ENCODE data around the gene HTRA3.

The HTRA3 gene

DNA sequence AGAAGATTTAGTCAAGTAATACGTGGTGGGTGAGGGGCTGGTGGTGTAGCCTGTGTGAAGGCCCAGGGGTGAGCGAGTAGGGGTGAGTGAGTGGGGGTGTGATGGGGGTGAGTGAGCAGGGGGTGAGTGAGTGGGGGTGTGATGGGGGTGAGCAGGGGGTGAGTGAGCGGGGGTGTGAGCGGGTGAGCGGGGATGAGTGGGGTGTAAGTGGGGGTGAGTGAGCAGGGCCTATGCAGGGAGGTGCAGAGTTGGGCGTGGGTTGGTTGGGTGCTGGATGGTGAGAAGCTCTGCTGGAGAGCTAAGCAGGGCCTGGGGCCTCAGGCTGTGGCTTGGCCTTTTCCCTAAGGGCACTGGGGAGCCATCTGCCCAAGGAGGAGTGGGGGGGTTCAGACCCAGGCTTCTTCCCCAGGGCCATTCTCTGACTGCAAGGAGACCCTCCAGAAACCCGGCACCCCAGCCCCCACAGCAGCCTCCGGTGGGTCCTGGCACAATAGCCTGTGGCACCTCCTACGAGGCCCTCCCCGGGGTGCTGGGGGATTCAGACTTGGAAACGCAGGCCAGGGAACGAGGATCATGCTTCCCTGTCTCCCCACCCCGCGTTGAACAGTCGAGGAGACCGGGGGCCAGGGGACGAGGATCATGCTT, 40.1 kb upstream of the HTRA3 start:
- no peak overlapping the region for H3K9ac ChIP-seq (ENCODE audit: low read depth, low read length)
- H3K36me3 ChIP-seq (ENCODE audit: insufficient read depth, low read length) = no peaks in the 10 kb centered on the region
- peaks cover 15% of the 10 kb centered on the region for H3K4me1 ChIP-seq (ENCODE audit: insufficient read depth, low read length)
- H3K9me3 ChIP-seq (ENCODE audit: control insufficient read depth, insufficient read depth, low read length) = no peaks in the 10 kb centered on the region

DNA sequence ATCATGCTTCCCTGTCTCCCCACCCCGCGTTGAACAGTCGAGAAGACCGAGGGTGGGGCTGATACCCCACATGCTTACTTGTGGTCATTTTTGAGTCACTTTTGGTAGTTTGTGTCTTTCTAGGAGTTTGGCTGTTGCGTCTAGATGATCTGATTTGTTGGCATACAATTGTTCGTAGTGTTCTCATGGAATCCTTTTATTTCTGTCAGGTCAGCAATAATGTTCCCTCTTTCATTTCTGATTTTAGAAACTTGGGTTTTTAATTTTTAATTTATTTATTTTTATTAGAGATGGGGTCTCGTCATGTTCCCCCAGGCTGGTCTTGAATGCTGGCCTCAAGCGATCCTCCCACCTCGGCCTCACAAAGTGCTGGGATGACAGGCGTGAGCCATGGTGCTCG, 39.5 kb upstream of the HTRA3 start:
- no peaks in the 10 kb centered on the region for H3K9me3 ChIP-seq (ENCODE audit: control insufficient read depth, insufficient read depth, low read length)
- H3K4me1 ChIP-seq (ENCODE audit: insufficient read depth, low read length) = peaks cover 15% of the 10 kb centered on the region
- H3K36me3 ChIP-seq (ENCODE audit: insufficient read depth, low read length) = no peaks in the 10 kb centered on the region
- no peak overlapping the region for H3K9ac ChIP-seq (ENCODE audit: low read depth, low read length)

DNA sequence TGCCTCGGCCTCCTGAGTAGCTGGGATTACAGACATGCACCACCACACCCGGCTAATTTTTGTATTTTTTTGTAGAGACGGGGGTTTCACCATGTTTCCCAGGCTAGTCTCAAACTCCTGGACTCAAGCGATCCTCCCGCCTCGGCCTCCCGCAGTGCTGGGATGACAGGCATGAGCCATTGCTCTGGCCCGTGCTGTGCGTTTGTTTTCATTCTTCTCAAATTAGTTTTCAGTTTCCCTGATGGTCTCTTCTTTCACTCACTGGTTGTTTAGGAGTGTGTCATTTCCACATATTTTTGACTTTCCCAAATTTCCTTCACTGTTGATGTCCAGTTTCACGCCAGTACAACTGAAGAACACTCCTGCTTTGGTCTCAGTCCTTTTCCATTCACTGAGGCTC, 38.7 kb upstream of the HTRA3 start:
- peaks cover 7% of the 10 kb centered on the region; the same call in 1 of the 2 replicates for H3K4me1 ChIP-seq (ENCODE audit: insufficient read depth, low read length)
- no peaks in the 10 kb centered on the region for H3K36me3 ChIP-seq (ENCODE audit: insufficient read depth, low read length)
- no peak overlapping the region for H3K9ac ChIP-seq (ENCODE audit: low read depth, low read length)
- H3K9me3 ChIP-seq (ENCODE audit: control insufficient read depth, insufficient read depth, low read length) = no peaks in the 10 kb centered on the region

DNA sequence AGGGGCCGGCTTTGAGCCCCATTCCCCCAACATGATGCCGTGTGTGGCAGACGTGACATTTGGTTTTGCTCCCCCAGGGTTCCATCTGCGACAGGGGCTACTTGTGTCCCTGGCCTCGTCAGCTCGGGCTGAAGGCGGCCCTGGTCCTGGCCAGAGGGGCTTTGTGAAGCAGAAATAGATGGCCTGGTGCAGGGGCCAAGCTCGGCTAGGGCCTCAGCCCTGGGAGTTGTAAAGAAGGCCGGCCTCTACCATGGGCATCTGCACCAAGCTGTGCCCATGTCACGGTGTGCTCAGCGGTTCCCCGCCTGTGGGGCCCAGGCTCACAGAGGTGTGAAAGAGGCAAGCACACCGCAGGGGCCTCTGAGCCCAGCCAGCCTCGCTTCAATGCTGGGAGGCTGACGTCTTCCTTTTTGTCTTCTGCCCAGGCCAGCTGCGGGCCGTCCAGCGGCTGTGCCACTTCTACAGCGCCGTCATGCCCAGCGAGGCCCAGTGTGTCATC, 38.0 kb upstream of the HTRA3 start:
- no peaks in the 10 kb centered on the region for H3K9me3 ChIP-seq (ENCODE audit: control insufficient read depth, insufficient read depth, low read length)
- no peak overlapping the region for H3K9ac ChIP-seq (ENCODE audit: low read depth, low read length)
- peaks cover under 1% of the 10 kb centered on the region; the same call in 1 of the 2 replicates for H3K4me1 ChIP-seq (ENCODE audit: insufficient read depth, low read length)
- H3K36me3 ChIP-seq (ENCODE audit: insufficient read depth, low read length) = no peaks in the 10 kb centered on the region

DNA sequence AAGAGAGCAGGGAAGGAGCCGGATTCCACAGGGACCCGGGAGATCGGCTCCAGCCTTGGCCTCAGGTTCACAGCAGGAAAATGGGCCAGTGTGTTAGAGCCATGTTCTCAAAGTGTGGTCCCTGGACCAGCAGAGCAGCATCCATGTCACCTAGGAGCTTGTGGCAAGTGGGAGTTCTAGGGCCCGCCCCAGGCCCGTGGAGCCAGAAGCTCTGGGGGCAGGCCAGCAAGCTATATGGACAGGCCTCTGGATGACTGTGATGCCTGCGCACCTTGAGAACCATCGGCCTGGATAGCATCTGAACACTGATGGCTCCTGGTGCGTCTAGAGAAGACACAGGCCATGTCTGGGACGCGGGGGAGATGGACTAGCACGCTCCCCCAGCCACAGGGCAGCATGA, 36.8 kb upstream of the HTRA3 start:
- Histone ChIP-seq H3K36me3 (ENCODE audit: insufficient read depth, low read length) (no peaks in the 10 kb centered on the region), H3K4me1 (ENCODE audit: insufficient read depth, low read length) (no peaks in the 10 kb centered on the region), H3K9ac (ENCODE audit: low read depth, low read length) (no peak overlapping the region), H3K9me3 (ENCODE audit: control insufficient read depth, insufficient read depth, low read length) (no peaks in the 10 kb centered on the region)

DNA sequence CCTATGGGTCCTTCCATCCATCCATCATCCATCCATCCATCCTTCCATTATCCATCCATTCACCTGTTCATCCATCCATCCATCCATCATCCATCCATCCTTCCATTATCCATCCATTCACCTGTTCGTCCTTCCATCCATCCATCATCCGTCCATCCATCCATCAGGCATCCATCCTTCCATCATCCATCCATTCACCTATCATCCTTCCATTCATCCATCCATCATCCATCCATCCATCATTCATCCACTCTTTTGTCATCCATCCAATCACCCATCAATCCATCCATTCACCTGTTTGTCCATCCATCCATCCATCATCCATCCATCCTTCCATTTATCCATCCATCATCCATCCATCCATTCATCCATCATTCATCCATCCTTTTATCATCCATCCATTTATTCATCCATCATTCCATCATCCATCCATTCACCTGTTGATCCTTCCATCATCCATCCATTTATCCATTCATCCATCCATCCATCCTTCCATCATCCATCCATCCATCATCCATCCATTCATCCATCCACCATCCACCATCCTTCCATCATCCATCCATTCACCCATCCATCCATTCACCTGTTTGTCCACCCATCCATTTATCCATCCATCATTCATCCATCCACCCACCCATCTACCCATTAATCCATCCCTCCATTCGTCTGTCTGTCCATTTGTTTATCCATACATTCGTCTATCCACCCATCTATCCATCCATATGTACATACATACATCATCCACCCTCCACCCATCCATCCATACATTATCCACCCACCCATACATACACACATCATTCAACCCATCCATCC, 35.7 kb upstream of the HTRA3 start:
- no peaks in the 10 kb centered on the region for H3K36me3 ChIP-seq (ENCODE audit: insufficient read depth, low read length)

DNA sequence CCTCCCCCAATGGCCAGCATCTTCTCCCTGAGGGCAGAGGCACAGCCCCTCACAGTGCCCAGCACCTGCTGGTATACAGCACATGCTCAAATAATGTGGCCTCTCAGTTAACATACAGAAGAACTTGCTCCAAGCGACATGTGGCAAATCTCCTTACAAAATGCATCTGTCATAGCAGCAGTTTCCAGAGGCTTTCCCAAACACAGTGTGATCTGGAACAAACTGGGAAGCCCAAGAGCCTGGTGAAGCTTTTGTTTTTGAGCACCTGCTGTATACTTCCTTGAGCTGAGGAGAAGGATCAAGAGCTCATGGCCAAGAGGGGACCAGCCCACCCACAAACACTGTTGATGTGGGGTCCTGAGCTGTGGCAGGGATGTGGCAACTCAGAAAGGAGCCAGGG, 34.8 kb upstream of the HTRA3 start:
- Histone ChIP-seq H3K9ac (ENCODE audit: low read depth, low read length) (no peak overlapping the region), H3K4me1 (ENCODE audit: insufficient read depth, low read length) (no peaks in the 10 kb centered on the region; the same call in 1 of the 2 replicates), H3K9me3 (ENCODE audit: control insufficient read depth, insufficient read depth, low read length) (no peaks in the 10 kb centered on the region), H3K36me3 (ENCODE audit: insufficient read depth, low read length) (no peaks in the 10 kb centered on the region)

More for the DNA sequence above, 35.7 kb upstream of the HTRA3 start:
- no peaks in the 10 kb centered on the region for H3K9me3 ChIP-seq (ENCODE audit: control insufficient read depth, insufficient read depth, low read length)
- H3K4me1 ChIP-seq (ENCODE audit: insufficient read depth, low read length) = no peaks in the 10 kb centered on the region; the same call in 1 of the 2 replicates
- H3K9ac ChIP-seq (ENCODE audit: low read depth, low read length) = no peak overlapping the region

DNA sequence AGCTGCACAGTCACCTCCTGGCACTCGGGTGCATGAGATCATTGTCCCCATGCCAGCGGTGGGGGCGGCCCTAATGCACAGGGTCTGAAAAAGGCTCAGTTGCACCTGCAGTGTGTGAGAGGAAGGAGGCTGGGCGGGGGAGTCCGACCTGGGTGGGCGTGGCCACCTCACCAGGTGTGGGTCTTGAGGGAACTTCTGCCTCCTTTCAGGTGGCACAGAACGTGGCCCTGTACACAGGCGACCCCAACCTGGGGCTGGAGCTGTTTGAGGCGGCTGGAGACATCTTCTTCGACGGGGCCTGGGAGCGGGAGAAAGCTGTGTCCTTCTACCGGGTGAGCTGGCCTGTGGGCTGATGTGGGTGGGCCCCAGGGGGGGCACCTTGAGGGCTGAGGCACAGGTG, 34.3 kb upstream of the HTRA3 start:
- H3K4me1 ChIP-seq (ENCODE audit: insufficient read depth, low read length) = no peaks in the 10 kb centered on the region; the same call in 1 of the 2 replicates
- no peaks in the 10 kb centered on the region for H3K36me3 ChIP-seq (ENCODE audit: insufficient read depth, low read length)
- no peaks in the 10 kb centered on the region for H3K9me3 ChIP-seq (ENCODE audit: control insufficient read depth, insufficient read depth, low read length)
- H3K9ac ChIP-seq (ENCODE audit: low read depth, low read length) = no peak overlapping the region

DNA sequence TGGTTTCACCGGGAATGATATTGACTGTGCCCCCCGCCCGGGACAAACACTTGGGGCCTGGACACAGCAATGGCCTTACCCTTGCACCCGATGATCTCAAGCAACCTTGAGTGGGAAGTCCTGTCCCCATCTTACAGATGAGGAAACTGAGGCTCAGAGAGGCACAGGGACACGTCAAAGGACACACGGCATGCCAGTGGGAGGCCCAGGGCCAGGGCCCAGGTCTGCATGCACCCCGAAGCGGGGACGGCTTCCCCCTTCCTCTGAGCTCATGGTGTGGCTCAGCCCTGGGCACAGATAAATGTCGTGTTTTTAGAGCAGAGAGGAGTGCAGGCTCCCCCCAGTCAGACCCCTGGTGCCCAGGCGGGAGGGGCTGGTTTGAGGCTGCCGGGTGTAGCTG, 33.9 kb upstream of the HTRA3 start:
- Histone ChIP-seq H3K9me3 (ENCODE audit: control insufficient read depth, insufficient read depth, low read length) (no peaks in the 10 kb centered on the region), H3K9ac (ENCODE audit: low read depth, low read length) (no peak overlapping the region), H3K4me1 (ENCODE audit: insufficient read depth, low read length) (no peaks in the 10 kb centered on the region; the same call in 1 of the 2 replicates), H3K36me3 (ENCODE audit: insufficient read depth, low read length) (no peaks in the 10 kb centered on the region)

DNA sequence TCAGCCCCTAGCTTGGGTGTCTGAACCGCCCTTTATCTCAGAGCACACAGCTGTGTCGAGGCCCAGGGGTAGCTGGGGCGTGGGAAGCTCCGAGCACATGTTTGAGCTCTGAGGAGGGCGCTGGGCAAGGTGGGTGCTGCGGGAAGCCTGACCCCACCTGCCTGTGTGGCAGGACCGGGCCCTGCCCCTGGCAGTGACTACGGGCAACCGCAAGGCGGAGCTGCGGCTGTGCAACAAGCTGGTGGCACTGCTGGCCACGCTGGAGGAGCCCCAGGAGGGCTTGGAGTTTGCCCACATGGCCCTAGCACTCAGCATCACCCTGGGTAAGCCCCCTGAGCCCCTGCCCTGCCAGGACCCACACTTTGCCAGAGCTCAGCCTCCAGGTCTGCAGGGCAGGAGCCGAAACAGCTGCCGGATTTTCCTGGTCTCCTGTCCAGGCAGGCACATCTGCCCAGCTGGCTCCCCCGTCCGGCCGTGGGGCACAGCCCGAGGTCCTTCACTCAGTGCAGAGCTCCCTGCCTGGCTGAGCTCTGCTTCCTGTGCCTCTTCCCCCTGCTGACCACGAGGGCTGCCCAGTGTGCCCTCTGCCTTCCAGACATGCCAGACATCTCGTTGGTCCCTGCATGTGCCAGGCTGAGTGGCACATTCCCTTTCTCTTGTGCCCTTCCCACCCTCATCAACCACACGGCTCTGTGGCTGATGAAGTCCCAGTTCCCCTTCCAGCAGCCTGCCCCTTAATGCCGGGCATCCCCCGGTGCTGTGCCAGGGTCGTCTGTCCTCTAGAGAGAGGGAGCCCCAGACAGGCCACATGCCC, 33.2 kb upstream of the HTRA3 start:
- Histone ChIP-seq H3K36me3 (ENCODE audit: insufficient read depth, low read length) (no peaks in the 10 kb centered on the region), H3K9ac (ENCODE audit: low read depth, low read length) (no peak overlapping the region), H3K9me3 (ENCODE audit: control insufficient read depth, insufficient read depth, low read length) (no peaks in the 10 kb centered on the region), H3K4me1 (ENCODE audit: insufficient read depth, low read length) (no peaks in the 10 kb centered on the region; the same call in 1 of the 2 replicates)

DNA sequence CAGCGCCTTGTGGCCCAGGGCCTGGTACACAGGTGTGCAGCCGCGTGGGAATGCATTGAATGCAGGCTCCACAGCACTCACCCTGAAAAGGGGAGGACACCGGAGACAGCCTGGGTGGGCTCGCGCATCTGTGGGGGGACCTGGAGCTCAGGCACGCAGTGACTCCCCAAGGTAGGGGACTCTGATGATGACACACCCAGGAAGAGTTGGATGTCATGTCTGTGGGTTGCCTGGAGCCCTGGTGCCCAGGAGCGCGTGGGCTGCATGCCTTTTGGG, 32.7 kb upstream of the HTRA3 start:
- no peak overlapping the region for H3K9ac ChIP-seq (ENCODE audit: low read depth, low read length)
- no peaks in the 10 kb centered on the region for H3K9me3 ChIP-seq (ENCODE audit: control insufficient read depth, insufficient read depth, low read length)
- no peaks in the 10 kb centered on the region for H3K36me3 ChIP-seq (ENCODE audit: insufficient read depth, low read length)
- H3K4me1 ChIP-seq (ENCODE audit: insufficient read depth, low read length) = no peaks in the 10 kb centered on the region; the same call in 1 of the 2 replicates

DNA sequence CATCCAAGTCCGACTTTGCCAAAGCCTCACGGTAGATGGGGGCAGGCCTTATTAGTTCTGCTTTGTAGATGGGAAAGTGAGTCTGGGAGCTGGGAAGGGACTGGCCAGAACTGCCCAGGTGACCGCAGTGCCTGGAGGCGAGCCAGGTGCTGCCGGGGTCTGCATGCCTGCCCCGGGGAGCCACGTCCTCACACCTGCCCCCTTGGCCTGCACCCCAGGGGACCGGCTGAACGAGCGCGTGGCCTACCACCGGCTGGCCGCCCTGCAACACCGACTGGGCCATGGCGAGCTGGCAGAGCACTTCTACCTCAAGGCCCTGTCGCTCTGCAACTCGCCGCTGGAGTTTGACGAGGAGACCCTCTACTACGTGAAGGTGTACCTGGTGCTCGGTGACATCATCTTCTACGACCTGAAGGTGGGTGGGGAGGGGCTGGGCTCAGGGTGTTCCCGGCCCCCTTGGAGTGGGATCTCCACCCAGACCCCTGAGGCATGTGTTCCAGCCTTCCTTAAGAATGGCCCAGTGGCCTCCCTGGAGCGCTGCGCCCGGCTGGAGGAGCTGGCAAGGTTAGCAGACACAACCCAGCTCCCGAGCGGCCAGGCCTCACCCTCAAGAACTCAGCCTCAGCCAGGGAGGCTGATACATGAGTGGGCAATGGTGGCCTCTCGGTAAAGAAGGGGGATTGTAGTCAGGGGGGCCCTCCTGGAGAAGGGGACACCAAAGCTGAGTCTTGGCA, 32.1 kb upstream of the HTRA3 start:
- Histone ChIP-seq H3K4me1 (ENCODE audit: insufficient read depth, low read length) (no peaks in the 10 kb centered on the region; the same call in 1 of the 2 replicates), H3K9ac (ENCODE audit: low read depth, low read length) (no peak overlapping the region), H3K9me3 (ENCODE audit: control insufficient read depth, insufficient read depth, low read length) (no peaks in the 10 kb centered on the region), H3K36me3 (ENCODE audit: insufficient read depth, low read length) (no peaks in the 10 kb centered on the region)

DNA sequence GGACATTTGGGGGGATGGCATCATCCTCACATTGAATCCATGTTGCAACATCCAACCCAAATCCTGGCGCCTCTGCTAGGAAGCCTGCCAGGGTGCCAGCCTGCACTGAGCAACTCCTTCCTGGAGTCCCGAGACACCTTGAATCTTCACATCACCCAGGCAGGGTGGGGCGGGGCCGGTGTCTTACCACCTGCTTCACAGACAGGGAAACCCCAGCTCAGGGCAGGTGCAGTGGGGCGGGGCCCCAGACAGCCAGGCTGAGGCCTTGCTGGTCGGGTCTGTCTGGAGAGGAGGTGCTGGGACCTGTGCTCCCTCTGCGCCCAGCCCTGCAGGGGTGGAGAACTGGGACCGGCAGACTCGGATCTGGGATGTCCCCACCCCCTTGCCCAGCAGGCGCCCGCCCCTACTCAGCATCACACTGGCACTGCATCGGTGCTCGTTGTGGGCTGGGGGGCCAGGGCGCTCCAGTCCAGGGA, 31.5 kb upstream of the HTRA3 start:
- H3K9ac ChIP-seq (ENCODE audit: low read depth, low read length) = no peak overlapping the region
- no peaks in the 10 kb centered on the region for H3K36me3 ChIP-seq (ENCODE audit: insufficient read depth, low read length)
- no peaks in the 10 kb centered on the region; the same call in 1 of the 2 replicates for H3K4me1 ChIP-seq (ENCODE audit: insufficient read depth, low read length)
- H3K9me3 ChIP-seq (ENCODE audit: control insufficient read depth, insufficient read depth, low read length) = no peaks in the 10 kb centered on the region

All from ES-I3 (cell line).